Stimulated activated naive CD8-positive, alpha-beta T cell treated with anti-CD3 and anti-CD28 coated beads, Interleukin-15, Interleukin-2, amounts not matched to agents 100 U/mL and 50 U/mL, for 24 hours (primary cell): ENCODE data around the gene MOGAT1.
"Not testable (repeated sequence)": the region's sequence is repeated elsewhere in the genome, so short reads cannot be mapped to it uniquely, and the experiment has no call there.

ENCODE experiments used
- ATAC-seq: fragments of 150-1000 bp; cut with Tn5 transposase; one replicate; pipeline ENCODE4 v1.10.0; 2021
- DNase-seq: peaks from one replicate; pipeline ENCODE4 v3.0.0; 2021

MOGAT1 gene

GRCh38 chr2:222743251-222743812, 71.9 kb downstream of the MOGAT1 start:
- DNase-seq (no peak), ATAC-seq (no peak)

- ATAC-seq (no peak), DNase-seq (no peak)
Measured at GRCh38 chr2:222745836-222746559, 74.5 kb downstream of the MOGAT1 start.

DNA sequence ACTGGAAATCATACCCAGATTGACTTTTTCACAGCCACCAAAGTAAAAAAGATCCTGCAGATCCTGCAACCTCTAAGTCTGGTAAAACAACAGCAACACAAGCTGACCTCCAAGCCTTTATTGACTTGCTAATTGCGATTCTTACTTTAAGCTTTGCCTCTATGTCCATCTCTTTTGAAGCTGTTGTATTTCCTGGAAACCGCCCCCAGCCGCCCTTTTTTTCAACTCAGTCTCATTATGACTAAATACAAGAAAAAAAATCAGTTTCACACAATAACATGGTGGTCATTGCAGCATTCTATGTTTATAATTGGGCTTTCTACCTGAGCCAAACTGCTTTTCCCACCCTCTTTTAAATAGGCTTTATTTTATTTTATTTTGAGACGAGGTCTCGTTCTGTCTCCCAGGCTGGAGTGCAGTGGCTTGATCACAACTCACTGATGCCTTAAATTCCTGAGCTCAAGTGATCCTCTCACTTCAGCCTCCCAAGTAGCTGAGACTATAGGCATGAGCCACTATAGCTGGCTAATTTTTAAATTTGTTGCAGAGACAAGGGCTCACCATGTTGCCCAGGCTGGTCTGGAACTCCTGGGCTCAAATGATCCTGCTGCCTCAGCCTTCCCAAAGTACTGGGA, 76.2 kb downstream of the MOGAT1 start:
- DNase-seq: peak; percentile 9
- ATAC-seq: no peak

- ATAC-seq (no peak), DNase-seq (no peak)
Measured at GRCh38 chr2:222750533-222750932, 79.1 kb downstream of the MOGAT1 start.

GRCh38 chr2:222751238-222751637, 79.8 kb downstream of the MOGAT1 start:
- no peak for ATAC-seq
- DNase-seq: no peak

GRCh38 chr2:222751821-222752719, 80.6 kb downstream of the MOGAT1 start:
- DNase-seq (no peak), ATAC-seq (no peak)

- ATAC-seq (no peak), DNase-seq (no peak)
Measured at GRCh38 chr2:222752746-222753145, 81.3 kb downstream of the MOGAT1 start.

DNA sequence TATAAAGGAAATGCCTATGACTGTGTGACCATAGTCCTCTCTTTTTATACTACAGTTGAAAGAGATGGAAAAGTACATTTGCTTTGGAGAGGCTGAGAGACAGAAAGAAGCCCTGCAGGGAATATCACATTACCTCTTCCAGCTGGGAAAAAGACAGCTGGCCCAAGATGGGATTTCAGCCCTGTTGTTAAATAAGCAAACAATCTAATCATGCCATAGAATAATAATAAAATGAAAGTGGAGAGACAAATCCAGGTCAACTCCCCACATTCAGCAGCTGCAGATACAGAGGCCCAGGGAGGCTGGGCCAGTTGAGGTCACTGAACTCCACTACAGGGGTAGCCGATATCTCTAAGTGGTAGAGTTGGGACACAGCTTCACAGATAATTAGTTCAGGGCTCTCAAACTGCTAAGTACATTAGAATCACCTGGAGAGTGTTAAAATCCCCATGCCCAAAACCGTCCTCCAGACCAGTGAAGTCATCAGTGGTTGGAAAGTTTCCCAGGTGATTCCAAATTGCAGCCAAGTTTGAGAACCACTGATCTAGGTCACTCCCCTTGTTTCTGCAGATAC, 81.9 kb downstream of the MOGAT1 start:
- DNase-seq: no peak
- ATAC-seq: no peak

DNA sequence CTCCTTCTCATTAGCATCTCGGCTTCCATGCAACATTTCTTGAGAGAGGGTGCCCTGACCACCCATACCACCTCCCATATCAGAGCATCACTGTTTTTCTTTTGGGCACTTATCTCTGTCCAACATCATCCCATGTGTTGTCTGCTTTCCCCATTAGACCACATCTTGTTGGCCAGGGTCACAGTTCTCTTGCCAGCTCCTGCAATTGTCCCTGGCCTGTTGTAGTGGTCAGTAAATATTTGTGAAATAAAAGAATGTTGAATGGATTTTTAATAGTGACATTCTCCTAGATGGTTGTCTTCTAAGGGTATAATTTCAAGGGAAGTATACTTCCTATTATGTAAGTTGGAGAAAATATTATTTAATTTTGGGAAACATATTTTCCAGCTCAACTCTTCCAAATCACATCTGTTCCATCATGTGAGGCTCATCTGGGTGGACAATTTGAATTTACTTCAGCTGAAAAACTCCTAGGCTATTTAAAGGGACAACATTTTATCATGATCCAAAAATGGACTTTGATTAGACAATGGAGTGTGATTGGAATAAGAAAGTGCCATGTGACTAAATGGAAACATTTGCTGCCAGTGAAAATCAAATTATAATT, 83.0 kb downstream of the MOGAT1 start:
- ATAC-seq: no peak

GRCh38 chr2:222755593-222755992, 84.1 kb downstream of the MOGAT1 start:
- ATAC-seq, DNase-seq: not testable (repeated sequence)

More for the DNA sequence above, 83.0 kb downstream of the MOGAT1 start:
- DNase-seq: no peak

- no peak for DNase-seq
- ATAC-seq: no peak
Measured at GRCh38 chr2:222756362-222756831, 84.9 kb downstream of the MOGAT1 start.

DNA sequence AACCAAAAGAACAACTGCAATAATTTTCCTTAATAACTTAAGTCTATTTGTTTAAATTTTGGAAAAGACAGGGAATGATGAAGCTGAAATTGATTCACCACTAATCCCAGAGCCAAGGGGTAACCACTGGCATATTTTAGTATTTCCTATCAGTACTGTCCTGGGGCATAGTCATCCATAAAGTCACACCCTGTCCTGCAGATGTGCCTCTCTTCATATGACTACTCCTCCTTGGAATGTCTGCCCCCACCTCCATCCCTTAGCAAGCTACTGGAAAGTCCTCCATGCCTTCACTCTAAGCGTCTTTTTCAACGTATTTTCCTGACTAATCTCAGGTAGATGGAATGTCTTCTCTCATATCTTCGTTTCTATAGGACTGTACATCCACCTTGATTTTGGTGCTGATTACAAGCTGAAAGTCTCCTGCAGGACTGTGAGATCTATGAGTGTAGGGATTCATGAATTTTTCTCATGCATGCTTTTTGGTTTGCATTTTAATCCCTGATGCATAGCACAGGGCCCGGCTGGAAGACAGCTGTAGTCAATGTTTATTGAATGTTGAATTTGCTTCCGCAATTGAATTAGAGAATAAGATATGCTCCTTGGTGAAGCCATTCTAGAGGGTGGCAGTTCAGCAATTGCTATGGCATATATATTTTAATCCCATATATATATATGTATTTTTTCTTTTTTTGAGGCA, 85.6 kb downstream of the MOGAT1 start:
- no peak for ATAC-seq
- DNase-seq: no peak
